ENCODE data around the gene GSTCD. TPM values are rescaled to one million over a fixed set of nuclear protein-coding genes. Genes with fewer than 3 reads are reported as not detected.

The GSTCD gene
- total and polyA plus RNA-seq, 3 experiments from 2014 or later = 3.2 to 22.4 (median 20.5) TPM

- Mint-ChIP-seq H3K27me3 (peaks cover 0 to 2% of the 10 kb centered on the region in 2 donors), H3K4me3 (no peak overlapping the region), H3K4me1 (no peaks in the 10 kb centered on the region), H3K9me3 (no peaks in the 10 kb centered on the region), H3K27ac (no peak overlapping the region), H3K36me3 (peaks cover 0 to 6% (median 2%) of the 10 kb centered on the region in 3 donors)
- ChIA-PET CTCF (no interaction called here), POLR2A (no interaction called here)
- no peaks in the 10 kb centered on the region for H3K9me3 ChIP-seq (ENCODE audit: low read length)
- H3K36me3 ChIP-seq (ENCODE audit: insufficient read depth, low read length) = no peaks in the 10 kb centered on the region
- H3K27me3 ChIP-seq (ENCODE audit: insufficient read depth, low read length, poor library complexity, severe bottlenecking) = no peaks in the 10 kb centered on the region
- no peak for DNase-seq
- H3K27ac ChIP-seq (ENCODE audit: low read depth, low read length) = no peak overlapping the region
- no peaks in the 10 kb centered on the region for H3K4me1 ChIP-seq (ENCODE audit: insufficient read depth, low read length)
- no peak overlapping the region for H3K4me3 ChIP-seq (ENCODE audit: low read length)
Measured at GRCh38 chr4:105785792-105786191, 77.2 kb downstream of the GSTCD start.

- Histone ChIP-seq H3K27ac (ENCODE audit: low read depth, low read length) (no peak overlapping the region), H3K4me3 (ENCODE audit: low read length) (no peak overlapping the region), H3K36me3 (ENCODE audit: insufficient read depth, low read length) (no peaks in the 10 kb centered on the region), H3K9me3 (ENCODE audit: low read length) (no peaks in the 10 kb centered on the region), H3K4me1 (ENCODE audit: insufficient read depth, low read length) (no peaks in the 10 kb centered on the region), H3K27me3 (ENCODE audit: insufficient read depth, low read length, poor library complexity, severe bottlenecking) (no peaks in the 10 kb centered on the region)
- Mint-ChIP-seq H3K27ac (no peak overlapping the region), H3K27me3 (peaks cover 0 to 2% of the 10 kb centered on the region in 2 donors), H3K9me3 (no peaks in the 10 kb centered on the region), H3K36me3 (peaks cover 0 to 6% (median 2%) of the 10 kb centered on the region in 3 donors), H3K4me1 (no peaks in the 10 kb centered on the region), H3K4me3 (no peak overlapping the region)
- DNase-seq = no peak
- ChIA-PET POLR2A (no interaction called here), CTCF (no interaction called here)
Measured at GRCh38 chr4:105786748-105787147, 78.2 kb downstream of the GSTCD start.

- POLR2A ChIA-PET = no interaction called here
- H3K4me1 ChIP-seq (ENCODE audit: insufficient read depth, low read length) = no peaks in the 10 kb centered on the region
- no peak for DNase-seq
- H3K4me3 ChIP-seq (ENCODE audit: low read length) = no peak overlapping the region
- no peaks in the 10 kb centered on the region for H3K27me3 Mint-ChIP-seq
- peaks cover 0 to 6% (median 0%) of the 10 kb centered on the region in 5 donors for H3K9me3 Mint-ChIP-seq
- no peak overlapping the region for H3K27ac ChIP-seq (ENCODE audit: low read depth, low read length)
- H3K36me3 Mint-ChIP-seq = peaks cover 2 to 28% (median 12%) of the 10 kb centered on the region in 3 donors
- CTCF ChIA-PET = no interaction called here
- H3K36me3 ChIP-seq (ENCODE audit: insufficient read depth, low read length) = no peaks in the 10 kb centered on the region
- H3K9me3 ChIP-seq (ENCODE audit: low read length) = no peaks in the 10 kb centered on the region
- no peaks in the 10 kb centered on the region for H3K27me3 ChIP-seq (ENCODE audit: insufficient read depth, low read length, poor library complexity, severe bottlenecking)
- no peak overlapping the region for H3K27ac Mint-ChIP-seq
- no peak overlapping the region for H3K4me3 Mint-ChIP-seq
- H3K4me1 Mint-ChIP-seq = no peaks in the 10 kb centered on the region
Measured at GRCh38 chr4:105797225-105797624, 88.6 kb downstream of the GSTCD start.

GRCh38 chr4:105805501-105806120 is 97.0 kb downstream of the GSTCD start:
- H3K4me1 Mint-ChIP-seq = peaks cover 0 to 7% (median 7%) of the 10 kb centered on the region in 3 donors
- Histone ChIP-seq H3K4me1 (ENCODE audit: insufficient read depth, low read length) (no peaks in the 10 kb centered on the region), H3K27ac (ENCODE audit: low read depth, low read length) (no peak overlapping the region), H3K36me3 (ENCODE audit: insufficient read depth, low read length) (no peaks in the 10 kb centered on the region), H3K4me3 (ENCODE audit: low read length) (no peak overlapping the region), H3K9me3 (ENCODE audit: low read length) (no peaks in the 10 kb centered on the region), H3K27me3 (ENCODE audit: insufficient read depth, low read length, poor library complexity, severe bottlenecking) (no peaks in the 10 kb centered on the region)
- ChIA-PET CTCF (no interaction called here), POLR2A (no interaction called here)
- peaks cover 0 to 1% (median 0%) of the 10 kb centered on the region in 3 donors for H3K36me3 Mint-ChIP-seq
- no peak overlapping the region for H3K4me3 Mint-ChIP-seq
- no peaks in the 10 kb centered on the region for H3K9me3 Mint-ChIP-seq
- no peaks in the 10 kb centered on the region for H3K27me3 Mint-ChIP-seq
- H3K27ac Mint-ChIP-seq = no peak overlapping the region
- no peak for DNase-seq

GRCh38 chr4:105807496-105807895 is 98.9 kb downstream of the GSTCD start:
- Histone ChIP-seq H3K27ac (ENCODE audit: low read depth, low read length) (no peak overlapping the region), H3K27me3 (ENCODE audit: insufficient read depth, low read length, poor library complexity, severe bottlenecking) (no peaks in the 10 kb centered on the region), H3K9me3 (ENCODE audit: low read length) (no peaks in the 10 kb centered on the region), H3K36me3 (ENCODE audit: insufficient read depth, low read length) (no peaks in the 10 kb centered on the region), H3K4me1 (ENCODE audit: insufficient read depth, low read length) (no peaks in the 10 kb centered on the region), H3K4me3 (ENCODE audit: low read length) (no peak overlapping the region)
- Mint-ChIP-seq H3K9me3 (no peaks in the 10 kb centered on the region), H3K4me3 (no peak overlapping the region), H3K27me3 (no peaks in the 10 kb centered on the region), H3K27ac (no peak overlapping the region), H3K36me3 (peaks cover 0 to 4% (median 0%) of the 10 kb centered on the region in 3 donors), H3K4me1 (peaks cover 0 to 7% (median 7%) of the 10 kb centered on the region in 3 donors)
- CTCF ChIA-PET = no interaction called here
- DNase-seq = no peak
- POLR2A ChIA-PET = no interaction called here

- H3K27me3 ChIP-seq (ENCODE audit: insufficient read depth, low read length, poor library complexity, severe bottlenecking) = no peaks in the 10 kb centered on the region
- no peaks in the 10 kb centered on the region for H3K36me3 ChIP-seq (ENCODE audit: insufficient read depth, low read length)
- Mint-ChIP-seq H3K27me3 (no peaks in the 10 kb centered on the region), H3K27ac (peak overlapping the region in 1 of 8 donors; percentile 34), H3K4me1 (peaks cover 0 to 7% (median 7%) of the 10 kb centered on the region in 3 donors), H3K4me3 (no peak overlapping the region), H3K9me3 (no peaks in the 10 kb centered on the region), H3K36me3 (peaks cover 0 to 4% (median 0%) of the 10 kb centered on the region in 3 donors)
- ChIA-PET CTCF (no interaction called here), POLR2A (no interaction called here)
- no peak overlapping the region for H3K27ac ChIP-seq (ENCODE audit: low read depth, low read length)
- H3K9me3 ChIP-seq (ENCODE audit: low read length) = no peaks in the 10 kb centered on the region
- no peaks in the 10 kb centered on the region for H3K4me1 ChIP-seq (ENCODE audit: insufficient read depth, low read length)
- DNase-seq = no peak
- H3K4me3 ChIP-seq (ENCODE audit: low read length) = no peak overlapping the region
Measured at GRCh38 chr4:105808030-105808749, 99.6 kb downstream of the GSTCD start.

- ChIA-PET POLR2A (no interaction called here), CTCF (no interaction called here)
- no peak overlapping the region for H3K27ac ChIP-seq (ENCODE audit: low read depth, low read length)
Measured at GRCh38 chr4:105808750-105809041, 100.1 kb downstream of the GSTCD start.

GRCh38 chr4:105815701-105816100 is 107.1 kb downstream of the GSTCD start:
- CTCF ChIA-PET = no interaction called here
- Mint-ChIP-seq H3K9me3 (no peaks in the 10 kb centered on the region), H3K4me3 (no peak overlapping the region), H3K27ac (no peak overlapping the region), H3K4me1 (no peaks in the 10 kb centered on the region), H3K36me3 (peaks cover 0 to 13% (median 2%) of the 10 kb centered on the region in 3 donors), H3K27me3 (no peaks in the 10 kb centered on the region)
- no peak overlapping the region for H3K27ac ChIP-seq (ENCODE audit: low read depth, low read length)
- H3K4me1 ChIP-seq (ENCODE audit: insufficient read depth, low read length) = no peaks in the 10 kb centered on the region
- POLR2A ChIA-PET = no interaction called here
- H3K36me3 ChIP-seq (ENCODE audit: insufficient read depth, low read length) = no peaks in the 10 kb centered on the region
- H3K27me3 ChIP-seq (ENCODE audit: insufficient read depth, low read length, poor library complexity, severe bottlenecking) = no peaks in the 10 kb centered on the region
- H3K9me3 ChIP-seq (ENCODE audit: low read length) = no peaks in the 10 kb centered on the region
- H3K4me3 ChIP-seq (ENCODE audit: low read length) = no peak overlapping the region
- no peak for DNase-seq

More at GRCh38 chr4:105808750-105809041, 100.1 kb downstream of the GSTCD start:
- H3K36me3 Mint-ChIP-seq = peaks cover 0 to 8% (median 2%) of the 10 kb centered on the region in 3 donors
- no peak for DNase-seq
- H3K4me1 ChIP-seq (ENCODE audit: insufficient read depth, low read length) = no peaks in the 10 kb centered on the region
- H3K27me3 ChIP-seq (ENCODE audit: insufficient read depth, low read length, poor library complexity, severe bottlenecking) = no peaks in the 10 kb centered on the region
- H3K27me3 Mint-ChIP-seq = no peaks in the 10 kb centered on the region
- no peaks in the 10 kb centered on the region for H3K9me3 ChIP-seq (ENCODE audit: low read length)
- peaks cover 0 to 7% (median 7%) of the 10 kb centered on the region in 3 donors for H3K4me1 Mint-ChIP-seq
- H3K36me3 ChIP-seq (ENCODE audit: insufficient read depth, low read length) = no peaks in the 10 kb centered on the region
- no peak overlapping the region for H3K4me3 Mint-ChIP-seq
- H3K27ac Mint-ChIP-seq = no peak overlapping the region
- H3K9me3 Mint-ChIP-seq = no peaks in the 10 kb centered on the region
- H3K4me3 ChIP-seq (ENCODE audit: low read length) = no peak overlapping the region
